Natural killer cell (primary cell): ENCODE data around the gene ARMC9. TPM values are rescaled to one million over a fixed set of nuclear protein-coding genes. Genes with fewer than 3 reads are reported as not detected.

Source experiments
- ATAC-seq, 3 donors: fragments of 150-1000 bp in 2 of 3; fragments of 200-7000 bp in 1 of 3; cut with Tn5 transposase; 1 replicate in 1 of 3; 2 replicates in 2 of 3; pipeline ENCODE4 v1.10.0; 2021; ENCODE audit warnings: mild to moderate bottlenecking in 2 of 3, moderate library complexity in 2 of 3
- DNase-seq, 2 donors: peaks; one replicate each; pipeline versions ENCODE4 v3.0.0 to v3.0.0-alpha.2; 2013 to 2021; ENCODE audit warnings: mixed read lengths in 1 of 2
- H3K27ac ChIP-seq: one replicate; pipeline ENCODE4 v1.5.1; 2013; ENCODE audit warnings: mild to moderate bottlenecking, low read length
- H3K27me3 ChIP-seq: one replicate; pipeline ENCODE4 v1.6.1; 2013; ENCODE audit warnings: low read length; ENCODE audit not compliant: control insufficient read depth, insufficient read depth
- H3K36me3 ChIP-seq: one replicate; pipeline ENCODE4 v1.6.1; 2013; ENCODE audit warnings: low read length; ENCODE audit not compliant: control insufficient read depth, insufficient read depth
- H3K4me1 ChIP-seq: one replicate; pipeline ENCODE4 v1.6.1; 2013; ENCODE audit warnings: low read length; ENCODE audit not compliant: control insufficient read depth, insufficient read depth
- H3K4me3 ChIP-seq: one replicate; pipeline ENCODE4 v1.5.1; 2013; ENCODE audit warnings: low read length
- H3K9me3 ChIP-seq: one replicate; pipeline ENCODE4 v1.6.1; 2013; ENCODE audit warnings: low read length; ENCODE audit not compliant: control insufficient read depth, insufficient read depth
- H3K27ac Mint-ChIP-seq, 2 donors: one replicate each; pipeline ENCODE4 v1.8.0; 2022; ENCODE audit warnings: mild to moderate bottlenecking in 2 of 2, mixed read lengths in 2 of 2, moderate library complexity in 1 of 2
- H3K27me3 Mint-ChIP-seq, 2 donors: one replicate each; pipeline ENCODE4 v1.8.0; 2022; ENCODE audit warnings: low read depth in 2 of 2, mixed read lengths in 2 of 2
- H3K36me3 Mint-ChIP-seq: one replicate; pipeline ENCODE4 v1.8.0; 2022; ENCODE audit warnings: mixed read lengths
- H3K4me1 Mint-ChIP-seq, 2 donors: one replicate each; pipeline ENCODE4 v1.8.0; 2022; ENCODE audit warnings: mixed read lengths in 2 of 2
- H3K4me3 Mint-ChIP-seq: one replicate; pipeline ENCODE4 v1.8.0; 2022; ENCODE audit warnings: mild to moderate bottlenecking, moderate library complexity, mixed read lengths
- H3K9me3 Mint-ChIP-seq, 2 donors: one replicate each; pipeline ENCODE4 v1.8.0; 2022; ENCODE audit warnings: mixed read lengths in 2 of 2
- CTCF ChIP-seq: fragments of 200-600 bp; IDR thresholded peaks from one replicate; pipeline ENCODE4 v1.8.0; 2022; ENCODE audit warnings: antibody characterized with exemption
- WGBS: methylation state at CpG from one replicate; pipeline ENCODE4 v1.1.7; 2013; ENCODE audit warnings: missing lambda C conversion rate; ENCODE audit not compliant: insufficient coverage; 5-methylcytosine and 5-hydroxymethylcytosine counted together
- intact Hi-C: fragments of 100-400 bp; cut with micrococcal nuclease; formaldehyde crosslinking; loops from one replicate; pipeline ENCODE4 v1.14.2; 2022
- total RNA-seq, 4 donors: library from RNA; stranded (reverse); fragments of 120-200 nt in 1 of 4; gene quantifications; one replicate each; pipeline versions ENCODE4 v1.2.3 to v1.2.4, GENCODE V29; 2013 to 2022

The ARMC9 gene
- total RNA-seq, 3 donors from 2014 or later (not counting 1 experiment from before 2014, with no cell fraction given): 1.2 to 2.3 (median 2.0) TPM

- no peak for TF ChIP-seq CTCF
- Mint-ChIP-seq H3K4me1 (peaks cover 5 to 6% of the 10 kb centered on the region in 2 donors), H3K36me3 (no peaks in the 10 kb centered on the region), H3K9me3 (no peaks in the 10 kb centered on the region), H3K27ac (no peak overlapping the region), H3K4me3 (no peak overlapping the region), H3K27me3 (no peaks in the 10 kb centered on the region)
- intact Hi-C loops: no loop called here
- Histone ChIP-seq H3K9me3 (no peaks in the 10 kb centered on the region), H3K27me3 (no peaks in the 10 kb centered on the region), H3K27ac (no peak overlapping the region), H3K4me1 (peaks cover 6% of the 10 kb centered on the region), H3K4me3 (no peak overlapping the region), H3K36me3 (no peaks in the 10 kb centered on the region)
- no peak for DNase-seq
- ATAC-seq: no peak
- 89% methylated on average over 23 of the region's 23 CpGs for WGBS
Observed at GRCh38 chr2:231369580-231370428, 171.4 kb downstream of the ARMC9 start.

- Mint-ChIP-seq H3K27me3 (no peaks in the 10 kb centered on the region), H3K9me3 (no peaks in the 10 kb centered on the region), H3K4me1 (no peaks in the 10 kb centered on the region), H3K27ac (no peak overlapping the region), H3K36me3 (no peaks in the 10 kb centered on the region), H3K4me3 (no peak overlapping the region)
- no peaks in the 10 kb centered on the region for H3K27me3 ChIP-seq
- 90% methylated on average over 6 of the region's 6 CpGs for WGBS
- no peak for ATAC-seq
- H3K9me3 ChIP-seq: no peaks in the 10 kb centered on the region
- no peak for TF ChIP-seq CTCF
- intact Hi-C loops: no loop called here
- H3K27ac ChIP-seq: no peak overlapping the region
- H3K36me3 ChIP-seq: no peaks in the 10 kb centered on the region
- H3K4me1 ChIP-seq: peaks cover under 1% of the 10 kb centered on the region
- H3K4me3 ChIP-seq: no peak overlapping the region
- no peak for DNase-seq
Observed at GRCh38 chr2:231370429-231370748, 172.0 kb downstream of the ARMC9 start.

GRCh38 chr2:231370749-231371429 is 172.5 kb downstream of the ARMC9 start:
- no peaks in the 10 kb centered on the region for H3K4me1 ChIP-seq
- H3K4me3 ChIP-seq: no peak overlapping the region
- 84% methylated on average over 19 of the region's 21 CpGs for WGBS
- DNase-seq (no peak), ATAC-seq (no peak)
- Mint-ChIP-seq H3K9me3 (no peaks in the 10 kb centered on the region), H3K27me3 (no peaks in the 10 kb centered on the region), H3K36me3 (no peaks in the 10 kb centered on the region), H3K4me1 (no peaks in the 10 kb centered on the region), H3K4me3 (no peak overlapping the region), H3K27ac (no peak overlapping the region)
- no peaks in the 10 kb centered on the region for H3K27me3 ChIP-seq
- H3K36me3 ChIP-seq: no peaks in the 10 kb centered on the region
- intact Hi-C loops: no loop called here
- H3K9me3 ChIP-seq: no peaks in the 10 kb centered on the region
- no peak overlapping the region for H3K27ac ChIP-seq
- no peak for TF ChIP-seq CTCF
